Motor neuron (in vitro differentiated cells): ENCODE data around the gene BBS12. TPM values are rescaled to one million over a fixed set of nuclear protein-coding genes. Genes with fewer than 3 reads are reported as not detected.
"Not testable (repeated sequence)": the region's sequence is repeated elsewhere in the genome, so short reads cannot be mapped to it uniquely, and the experiment has no call there.

Source experiments
- ATAC-seq, 8 experiments: fragments of 200-7000 bp; cut with Tn5 transposase; replicated peaks in 6 of 8; 2 replicates each; pipeline ENCODE4 v1.8.0; 2021; ENCODE audit warnings: mild to moderate bottlenecking in 8 of 8, moderate library complexity in 8 of 8
- H3K27ac ChIP-seq, 2 donors: fragments of 250-450 bp; sonication (Bioruptor Pico); 2 replicates each; pipeline ENCODE4 v1.9.0; 2021; ENCODE audit warnings: antibody characterized with exemption in 2 of 2, mild to moderate bottlenecking in 2 of 2, moderate library complexity in 1 of 2
- H3K4me1 ChIP-seq, 2 donors: fragments of 250-450 bp; sonication (Bioruptor Pico); replicated peaks in 1 of 2; 2 replicates each; pipeline ENCODE4 v1.6.1; 2021; ENCODE audit warnings: antibody characterized with exemption in 2 of 2, mild to moderate bottlenecking in 2 of 2, moderate library complexity in 1 of 2
- H3K4me3 ChIP-seq, 5 donors: fragments of 250-450 bp; sonication (Bioruptor Pico); 2 replicates each; pipeline ENCODE4 v1.9.0; 2021; ENCODE audit warnings: antibody characterized with exemption in 5 of 5, mild to moderate bottlenecking in 5 of 5, moderate library complexity in 4 of 5
- WGBS, 10 experiments: fragments of 450-650 bp; shearing (Covaris generic); methylation state at CpG; one replicate each; pipeline ENCODE4 v1.0.0; 2022; 5-methylcytosine and 5-hydroxymethylcytosine counted together
- in situ Hi-C, 9 experiments: fragments of 400-800 bp; cut with MboI; loops; one replicate each; pipeline ENCODE4 v1.15.0; 2021; ENCODE audit warnings: low sequenced_read_pairs in 9 of 9, low pct_unique_long_range_greater_than_20kb in 2 of 9; ENCODE audit not compliant: unreplicated experiment in 9 of 9
- total RNA-seq, 8 experiments: library from RNA; unstranded; fragments of 300-600 nt; gene quantifications; 2 replicates each; pipeline versions ENCODE4 v1.2.3 to v1.2.4, GENCODE V29; 2022

BBS12 gene
- total RNA-seq, 8 experiments from 2014 or later: 2.4 to 10.3 (median 4.3) TPM

GRCh38 chr4:122775987-122776836 lies 43.7 kb downstream of the BBS12 start:
- no peak for ATAC-seq
- no peak overlapping the region for H3K4me3 ChIP-seq
- H3K4me1 ChIP-seq: no peaks in the 10 kb centered on the region
- no peak overlapping the region for H3K27ac ChIP-seq
- in situ Hi-C loops: no loop called here
- WGBS, 10 experiments: 58 to 100% (median 82%) methylated on average over 1 to 6 of the region's 6 CpGs; no CpG with 5 or more reads in 1 of the 10 experiments

GRCh38 chr4:122776916-122777315 lies 44.4 kb downstream of the BBS12 start:
- no peak for ATAC-seq
- Histone ChIP-seq H3K27ac (no peak overlapping the region), H3K4me1 (no peaks in the 10 kb centered on the region), H3K4me3 (no peak overlapping the region)
- in situ Hi-C loops: no loop called here
- 60 to 91% (median 77%) methylated on average over 1 to 4 of the region's 4 CpGs; no CpG with 5 or more reads in 3 of the 10 experiments for WGBS, 10 experiments

- Histone ChIP-seq H3K27ac (no peak overlapping the region), H3K4me3 (no peak overlapping the region), H3K4me1 (no peaks in the 10 kb centered on the region)
- in situ Hi-C loops: no loop called here
- WGBS, 10 experiments: 55 to 100% (median 95%) methylated on average over 3 to 7 of the region's 7 CpGs
- peak in 3 of 8 experiments; percentile 79 to 92 (median 90) for ATAC-seq
Measured at GRCh38 chr4:122777846-122778673, 45.6 kb downstream of the BBS12 start.

GRCh38 chr4:122781486-122781885 lies 49.0 kb downstream of the BBS12 start:
- ATAC-seq: no peak
- in situ Hi-C loops: no loop called here
- Histone ChIP-seq H3K4me3 (no peak overlapping the region), H3K27ac (no peak overlapping the region), H3K4me1 (peaks cover 0 to 5% of the 10 kb centered on the region in 2 donors)
- 28 to 100% (median 92%) methylated on average over 1 to 2 of the region's 2 CpGs; no CpG with 5 or more reads in 1 of the 10 experiments for WGBS, 10 experiments

GRCh38 chr4:122783301-122784215 lies 51.1 kb downstream of the BBS12 start:
- H3K27ac ChIP-seq: no peak overlapping the region

GRCh38 chr4:122784261-122784660 lies 51.8 kb downstream of the BBS12 start:
- Histone ChIP-seq H3K4me3 (no peak overlapping the region), H3K4me1 (peaks cover 0 to 5% of the 10 kb centered on the region in 2 donors), H3K27ac (no peak overlapping the region)
- WGBS, 10 experiments: 0 to 33% (median 5%) methylated on average over 1 of the region's 1 CpG
- in situ Hi-C loops: no loop called here
- ATAC-seq: no peak

More at GRCh38 chr4:122783301-122784215, 51.1 kb downstream of the BBS12 start:
- Histone ChIP-seq H3K4me1 (peaks cover 0 to 5% of the 10 kb centered on the region in 2 donors), H3K4me3 (no peak overlapping the region)
- in situ Hi-C loops: no loop called here
- 6 to 60% (median 20%) methylated on average over 1 to 5 of the region's 6 CpGs; no CpG with 5 or more reads in 2 of the 10 experiments for WGBS, 10 experiments
- ATAC-seq: peak; percentile 65 to 99 (median 94)

- no peak overlapping the region for H3K4me3 ChIP-seq
- ATAC-seq: no peak
- WGBS, 10 experiments: 90 to 100% (median 100%) methylated on average over 1 to 2 of the region's 2 CpGs; no CpG with 5 or more reads in 1 of the 10 experiments
- H3K27ac ChIP-seq: no peak overlapping the region
- in situ Hi-C loops: no loop called here
- peaks cover 0 to 5% of the 10 kb centered on the region in 2 donors for H3K4me1 ChIP-seq
Measured at GRCh38 chr4:122785099-122785498, 52.6 kb downstream of the BBS12 start.

- H3K4me1 ChIP-seq, in situ Hi-C loops, H3K27ac ChIP-seq, ATAC-seq, H3K4me3 ChIP-seq: not testable (repeated sequence)
- WGBS, 10 experiments: 60 to 100% (median 95%) methylated on average over 1 to 4 of the region's 4 CpGs; no CpG with 5 or more reads in 5 of the 10 experiments
Measured at GRCh38 chr4:122786296-122786695, 53.8 kb downstream of the BBS12 start.

GRCh38 chr4:122786920-122787319 lies 54.4 kb downstream of the BBS12 start:
- ATAC-seq, H3K4me3 ChIP-seq, in situ Hi-C loops, H3K4me1 ChIP-seq, H3K27ac ChIP-seq: not testable (repeated sequence)
- WGBS, 10 experiments: 75 to 100% (median 100%) methylated on average over 1 of the region's 1 CpG; no CpG with 5 or more reads in 6 of the 10 experiments

- Histone ChIP-seq H3K27ac (no peak overlapping the region), H3K4me3 (no peak overlapping the region), H3K4me1 (peaks cover 0 to 5% of the 10 kb centered on the region in 2 donors)
- in situ Hi-C loops: no loop called here
- ATAC-seq: no peak
- 75 to 100% (median 100%) methylated on average over 1 of the region's 1 CpG; no CpG with 5 or more reads in 5 of the 10 experiments for WGBS, 10 experiments
Measured at GRCh38 chr4:122787940-122788339, 55.4 kb downstream of the BBS12 start.

- Histone ChIP-seq H3K4me1 (no peaks in the 10 kb centered on the region), H3K27ac (no peak overlapping the region), H3K4me3 (no peak overlapping the region)
- in situ Hi-C loops: no loop called here
- no peak for ATAC-seq
- WGBS, 10 experiments: 78 to 100% (median 91%) methylated on average over 2 to 4 of the region's 4 CpGs
Measured at GRCh38 chr4:122788935-122789334, 56.4 kb downstream of the BBS12 start.

- no peak overlapping the region for H3K27ac ChIP-seq
- H3K4me3 ChIP-seq: no peak overlapping the region
- in situ Hi-C loops: no loop called here
- ATAC-seq: no peak
- no peaks in the 10 kb centered on the region for H3K4me1 ChIP-seq
Measured at GRCh38 chr4:122793811-122794210, 61.3 kb downstream of the BBS12 start.
